Gastrocnemius medialis (tissue), 4 donors: ENCODE data around the gene PARS2. TPM values are rescaled to one million over a fixed set of nuclear protein-coding genes. Genes with fewer than 3 reads are reported as not detected.
A peak's percentile ranks its signal among the peaks of the same experiment; 100 is the strongest.
"Not testable (repeated sequence)": the region's sequence is repeated elsewhere in the genome, so short reads cannot be mapped to it uniquely, and the experiment has no call there.

ENCODE experiments used
- ATAC-seq, 2 donors: fragments of 150-250 bp; one replicate each; pipeline ENCODE4 v1.9.1; 2016
- DNase-seq, 2 donors: peaks; one replicate each; pipeline ENCODE4 v3.0.0-alpha.2; 2019
- H3K27ac ChIP-seq, 4 donors: fragments of 200-600 bp; sonication (generic); 1 replicate in 1 of 4; 2 replicates in 3 of 4; pipeline ENCODE4 v1.5.1; 2016 to 2018; ENCODE audit warnings: mild to moderate bottlenecking in 2 of 4, moderate library complexity in 1 of 4
- H3K27me3 ChIP-seq, 3 donors: fragments of 200-600 bp; sonication (generic) in 2 of 3; 1 replicate in 1 of 3; 2 replicates in 2 of 3; pipeline versions ENCODE4 v1.5.1 to v1.6.0; 2016 to 2019; ENCODE audit warnings: mild to moderate bottlenecking in 1 of 3, moderate library complexity in 1 of 3
- H3K36me3 ChIP-seq, 2 donors: fragments of 200-600 bp; sonication (generic) in 1 of 2; one replicate each; pipeline ENCODE4 v1.5.1; 2017 to 2018
- H3K4me1 ChIP-seq, 2 donors: fragments of 200-600 bp; sonication (generic) in 1 of 2; one replicate each; pipeline ENCODE4 v1.5.1; 2016 to 2017; ENCODE audit warnings: mild to moderate bottlenecking in 2 of 2
- H3K4me3 ChIP-seq, 4 donors: fragments of 200-600 bp; sonication (generic) in 3 of 4; 1 replicate in 1 of 4; 2 replicates in 3 of 4; pipeline ENCODE4 v1.5.1; 2016 to 2019; ENCODE audit warnings: mild to moderate bottlenecking in 2 of 4
- H3K9me3 ChIP-seq, 3 donors: fragments of 200-600 bp; sonication (generic) in 2 of 3; 1 replicate in 1 of 3; 2 replicates in 2 of 3; pipeline ENCODE4 v1.5.1; 2016 to 2019
- CTCF ChIP-seq, 5 experiments: fragments of 450-650 bp in 3 of 5; fragments of 200-600 bp in 2 of 5; sonication (generic) in 2 of 5; IDR thresholded peaks in 4 of 5; conservative IDR thresholded peaks in 1 of 5; 1 replicate in 4 of 5; 2 replicates in 1 of 5; pipeline ENCODE4 v1.5.1; 2016 to 2019; ENCODE audit warnings: antibody characterized with exemption in 5 of 5, mild to moderate bottlenecking in 3 of 5, moderate library complexity in 3 of 5
- POLR2A ChIP-seq, 2 donors: fragments of 450-650 bp; IDR thresholded peaks; one replicate each; pipeline ENCODE4 v1.6.1; 2017; ENCODE audit warnings: antibody characterized with exemption in 2 of 2, mild to moderate bottlenecking in 2 of 2, moderate library complexity in 2 of 2
- in situ Hi-C, 4 donors: fragments of 200-750 bp; cut with MboI; loops; one replicate each; pipeline versions ENCODE4 v1.15.0 to v1.8.0; 2017; ENCODE audit warnings: low sequenced_read_pairs in 4 of 4
- intact Hi-C: fragments of 100-400 bp; cut with DNase I; formaldehyde crosslinking; loops from one replicate; pipeline ENCODE4 v1.15.1; 2023; ENCODE audit warnings: low total_unique reads
- total RNA-seq, 4 donors: library from RNA; depleted of rRNA; stranded (reverse); fragments of >200 nt; gene quantifications; one replicate each; pipeline versions ENCODE4 v1.1.0 to v1.2.3, GENCODE V29; 2016

PARS2 gene
- total RNA-seq, 4 donors from 2014 or later: 4.7 to 8.4 (median 4.9) TPM

- Histone ChIP-seq H3K27ac (no peak overlapping the region), H3K4me1 (no peaks in the 10 kb centered on the region), H3K9me3 (no peaks in the 10 kb centered on the region), H3K27me3 (peaks cover 0 to 10% (median 0%) of the 10 kb centered on the region in 3 donors), H3K36me3 (no peaks in the 10 kb centered on the region), H3K4me3 (no peak overlapping the region)
- no peak for DNase-seq
- in situ Hi-C loops: no loop called here
- peak in 1 of 2 donors; percentile 20 for ATAC-seq
- no peak for TF ChIP-seq POLR2A (IDR thresholded peaks at IDR 0.05)
- TF ChIP-seq CTCF (IDR thresholded peaks at IDR 0.05 in 4 of 5, conservative IDR thresholded peaks at IDR 0.05 in 1 of 5): no peak
- intact Hi-C loops: no loop called here
These were observed 17.8 kb upstream of the PARS2 start for GRCh38 chr1:54782156-54782555.

GRCh38 chr1:54781023-54781723 lies 16.9 kb upstream of the PARS2 start:
- in situ Hi-C loops (no loop called here), intact Hi-C loops (no loop called here)
- TF ChIP-seq POLR2A (IDR thresholded peaks at IDR 0.05): no peak
- TF ChIP-seq CTCF (IDR thresholded peaks at IDR 0.05 in 4 of 5, conservative IDR thresholded peaks at IDR 0.05 in 1 of 5): no peak
- peaks cover 0 to 10% (median 0%) of the 10 kb centered on the region in 3 donors for H3K27me3 ChIP-seq
- H3K9me3 ChIP-seq: no peaks in the 10 kb centered on the region
- no peaks in the 10 kb centered on the region for H3K4me1 ChIP-seq
- DNase-seq (no peak), ATAC-seq (no peak)
- H3K27ac ChIP-seq: no peak overlapping the region
- peak overlapping the region in 2 of 4 donors; percentile 13 to 27 for H3K4me3 ChIP-seq
- H3K36me3 ChIP-seq: no peaks in the 10 kb centered on the region

GRCh38 chr1:54777431-54777830 lies 13.1 kb upstream of the PARS2 start:
- Histone ChIP-seq H3K36me3 (no peaks in the 10 kb centered on the region), H3K4me1 (no peaks in the 10 kb centered on the region), H3K27ac (no peak overlapping the region), H3K9me3 (no peaks in the 10 kb centered on the region), H3K4me3 (no peak overlapping the region), H3K27me3 (peaks cover 0 to 10% (median 0%) of the 10 kb centered on the region in 3 donors)
- in situ Hi-C loops (no loop called here), intact Hi-C loops (no loop called here)
- DNase-seq (no peak), ATAC-seq (no peak)
- TF ChIP-seq POLR2A (IDR thresholded peaks at IDR 0.05) (no peak), CTCF (IDR thresholded peaks at IDR 0.05 in 4 of 5, conservative IDR thresholded peaks at IDR 0.05 in 1 of 5) (no peak)

GRCh38 chr1:54777011-54777410 lies 12.7 kb upstream of the PARS2 start:
- no peaks in the 10 kb centered on the region for H3K4me1 ChIP-seq
- ATAC-seq (no peak), DNase-seq (no peak)
- TF ChIP-seq POLR2A (IDR thresholded peaks at IDR 0.05) (no peak), CTCF (IDR thresholded peaks at IDR 0.05 in 4 of 5, conservative IDR thresholded peaks at IDR 0.05 in 1 of 5) (no peak)
- no peak overlapping the region for H3K27ac ChIP-seq
- no peaks in the 10 kb centered on the region for H3K36me3 ChIP-seq
- intact Hi-C loops (no loop called here), in situ Hi-C loops (no loop called here)
- H3K4me3 ChIP-seq: no peak overlapping the region
- peaks cover 0 to 10% (median 0%) of the 10 kb centered on the region in 3 donors for H3K27me3 ChIP-seq
- no peaks in the 10 kb centered on the region for H3K9me3 ChIP-seq

GRCh38 chr1:54775828-54776721 lies 11.8 kb upstream of the PARS2 start:
- H3K4me1 ChIP-seq, DNase-seq, H3K9me3 ChIP-seq, H3K4me3 ChIP-seq, H3K36me3 ChIP-seq, H3K27ac ChIP-seq, ATAC-seq, in situ Hi-C loops, H3K27me3 ChIP-seq, intact Hi-C loops: not testable (repeated sequence)
